Keratinocyte (primary cell): ENCODE measurements around the gene FRMD7.

Source experiments
- EZH2 ChIP-seq: IDR thresholded peaks from one replicate; pipeline ENCODE4 v1.6.1; 2012; ENCODE audit warnings: inconsistent platforms, mild to moderate bottlenecking, low read length, moderate library complexity
- TF ChIP-seq, protein P1 (sequence below), 3 experiments: IDR thresholded peaks in 1 of 3; conservative IDR thresholded peaks in 1 of 3; optimal IDR thresholded peaks in 1 of 3; 2 replicates in 2 of 3; 3 replicates in 1 of 3; pipeline versions ENCODE3 to v1.5.1; 2011; ENCODE audit warnings: low read length in 3 of 3, mild to moderate bottlenecking in 3 of 3, moderate library complexity in 2 of 3, control low read depth in 1 of 3, inconsistent platforms in 1 of 3; ENCODE audit not compliant: insufficient read depth in 2 of 3; ENCODE audit errors: extremely low read depth in 1 of 3

DNA sequence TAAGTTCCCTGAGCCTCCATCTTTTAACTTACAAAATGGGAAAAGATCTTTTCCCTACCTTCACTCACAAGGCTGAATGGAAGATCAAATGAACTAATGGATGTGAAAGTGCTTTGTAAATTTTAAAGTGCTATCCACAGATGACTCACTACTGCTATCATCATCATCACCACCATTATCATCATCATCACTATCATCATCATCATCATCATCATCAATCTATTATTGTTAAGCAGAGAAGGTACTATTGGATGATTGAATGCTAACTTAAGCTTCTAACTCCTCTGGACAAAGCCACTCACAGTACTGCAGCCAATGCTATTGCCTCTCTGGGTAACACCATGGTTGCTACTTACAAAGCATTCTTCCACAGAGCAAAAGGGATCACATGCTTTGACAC lies 1.9 kb downstream of the FRMD7 start:
- no peak for TF ChIP-seq EZH2
- TF ChIP-seq, protein P1, sequence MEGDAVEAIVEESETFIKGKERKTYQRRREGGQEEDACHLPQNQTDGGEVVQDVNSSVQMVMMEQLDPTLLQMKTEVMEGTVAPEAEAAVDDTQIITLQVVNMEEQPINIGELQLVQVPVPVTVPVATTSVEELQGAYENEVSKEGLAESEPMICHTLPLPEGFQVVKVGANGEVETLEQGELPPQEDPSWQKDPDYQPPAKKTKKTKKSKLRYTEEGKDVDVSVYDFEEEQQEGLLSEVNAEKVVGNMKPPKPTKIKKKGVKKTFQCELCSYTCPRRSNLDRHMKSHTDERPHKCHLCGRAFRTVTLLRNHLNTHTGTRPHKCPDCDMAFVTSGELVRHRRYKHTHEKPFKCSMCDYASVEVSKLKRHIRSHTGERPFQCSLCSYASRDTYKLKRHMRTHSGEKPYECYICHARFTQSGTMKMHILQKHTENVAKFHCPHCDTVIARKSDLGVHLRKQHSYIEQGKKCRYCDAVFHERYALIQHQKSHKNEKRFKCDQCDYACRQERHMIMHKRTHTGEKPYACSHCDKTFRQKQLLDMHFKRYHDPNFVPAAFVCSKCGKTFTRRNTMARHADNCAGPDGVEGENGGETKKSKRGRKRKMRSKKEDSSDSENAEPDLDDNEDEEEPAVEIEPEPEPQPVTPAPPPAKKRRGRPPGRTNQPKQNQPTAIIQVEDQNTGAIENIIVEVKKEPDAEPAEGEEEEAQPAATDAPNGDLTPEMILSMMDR (optimal IDR thresholded peaks at IDR 0.05 in 1 of 3, IDR thresholded peaks at IDR 0.05 in 1 of 3, conservative IDR thresholded peaks at IDR 0.05 in 1 of 3; ENCODE audit: extremely low read depth in 1 of 3, insufficient read depth in 2 of 3, low read length in 3 of 3): no peak
